Astrocyte (in vitro differentiated cells and primary cell): ENCODE measurements around the gene CDK7. TPM values are rescaled to one million over a fixed set of nuclear protein-coding genes. Genes with fewer than 3 reads are reported as not detected.

Experiments used
- DNase-seq: peaks from one replicate; pipeline ENCODE4 v3.0.0-alpha.2; 2010; ENCODE audit warnings: low read depth
- FAIRE-seq: peaks from 2 replicates; lab custom pipeline; 2011; peaks lifted over from hg19 to GRCh38; lab: Jason Lieb, UNC
- H2AFZ ChIP-seq: 2 replicates; pipeline ENCODE4 v1.6.0; 2012; ENCODE audit warnings: low read depth, low read length, inconsistent platforms
- H3K27ac ChIP-seq: 2 replicates; pipeline ENCODE4 v1.5.1; 2011; ENCODE audit warnings: low read depth, low read length, inconsistent platforms
- H3K27me3 ChIP-seq: 2 replicates; pipeline ENCODE4 v1.6.0; 2011; ENCODE audit warnings: low read length, inconsistent platforms; ENCODE audit not compliant: insufficient read depth
- H3K36me3 ChIP-seq: 2 replicates; pipeline ENCODE4 v1.5.1; 2011; ENCODE audit warnings: low read length, inconsistent platforms; ENCODE audit not compliant: insufficient read depth
- H3K4me1 ChIP-seq: 2 replicates; pipeline ENCODE4 v1.5.1; 2011; ENCODE audit warnings: low read length, inconsistent platforms; ENCODE audit not compliant: insufficient read depth
- H3K4me2 ChIP-seq: 2 replicates; pipeline ENCODE4 v1.6.0; 2012; ENCODE audit warnings: low read length, inconsistent platforms
- H3K4me3 ChIP-seq: 2 replicates; pipeline ENCODE4 v1.5.1; 2011; ENCODE audit warnings: low read depth, mild to moderate bottlenecking, low read length, inconsistent platforms; ENCODE audit not compliant: insufficient read depth
- H3K79me2 ChIP-seq: 2 replicates; pipeline ENCODE4 v1.6.0; 2012; ENCODE audit warnings: mild to moderate bottlenecking, low read length, inconsistent platforms; ENCODE audit not compliant: insufficient read depth
- H3K9ac ChIP-seq: 2 replicates; pipeline ENCODE4 v1.6.0; 2012; ENCODE audit warnings: mild to moderate bottlenecking, low read length, inconsistent platforms
- H3K9me3 ChIP-seq: 2 replicates; pipeline ENCODE4 v1.5.1; 2012; ENCODE audit warnings: low read depth, mild to moderate bottlenecking, low read length, inconsistent platforms; ENCODE audit not compliant: insufficient read depth
- H4K20me1 ChIP-seq: 2 replicates; pipeline ENCODE4 v1.6.0; 2012; ENCODE audit warnings: low read length, inconsistent platforms; ENCODE audit not compliant: insufficient read depth
- H3K27ac Mint-ChIP-seq: one replicate; pipeline ENCODE4 v1.8.0; 2021; ENCODE audit warnings: mild to moderate bottlenecking, mixed read lengths; ENCODE audit not compliant: unreplicated experiment
- H3K27me3 Mint-ChIP-seq: one replicate; pipeline ENCODE4 v1.8.0; 2021; ENCODE audit warnings: low read depth, mixed read lengths; ENCODE audit not compliant: unreplicated experiment
- H3K36me3 Mint-ChIP-seq: one replicate; pipeline ENCODE4 v1.8.0; 2021; ENCODE audit warnings: low read depth, mixed read lengths; ENCODE audit not compliant: unreplicated experiment
- H3K4me1 Mint-ChIP-seq: one replicate; pipeline ENCODE4 v1.8.0; 2021; ENCODE audit warnings: low read depth, mixed read lengths; ENCODE audit not compliant: unreplicated experiment
- H3K4me3 Mint-ChIP-seq: one replicate; pipeline ENCODE4 v1.8.0; 2021; ENCODE audit warnings: mild to moderate bottlenecking, moderate library complexity, mixed read lengths; ENCODE audit not compliant: unreplicated experiment
- H3K9me3 Mint-ChIP-seq: one replicate; pipeline ENCODE4 v1.8.0; 2021; ENCODE audit warnings: mild to moderate bottlenecking, mixed read lengths; ENCODE audit not compliant: unreplicated experiment
- EZH2 ChIP-seq: IDR thresholded peaks from 2 replicates; pipeline ENCODE4 v1.6.1; 2012; ENCODE audit warnings: mild to moderate bottlenecking, low read length, inconsistent platforms; ENCODE audit not compliant: insufficient read depth
- total RNA-seq: library from RNA; stranded (reverse); gene quantifications from 2 replicates; pipeline ENCODE4 v1.2.1, GENCODE V29; 2021
- TF ChIP-seq, protein P1 (sequence below): IDR thresholded peaks from 2 replicates; pipeline ENCODE4 v1.5.1; 2011; ENCODE audit warnings: low read depth, mild to moderate bottlenecking, inconsistent platforms, low read length, moderate library complexity; ENCODE audit not compliant: insufficient read depth

CDK7 gene
- total RNA-seq, 1 donor from 2014 or later: 58.3 TPM

DNA sequence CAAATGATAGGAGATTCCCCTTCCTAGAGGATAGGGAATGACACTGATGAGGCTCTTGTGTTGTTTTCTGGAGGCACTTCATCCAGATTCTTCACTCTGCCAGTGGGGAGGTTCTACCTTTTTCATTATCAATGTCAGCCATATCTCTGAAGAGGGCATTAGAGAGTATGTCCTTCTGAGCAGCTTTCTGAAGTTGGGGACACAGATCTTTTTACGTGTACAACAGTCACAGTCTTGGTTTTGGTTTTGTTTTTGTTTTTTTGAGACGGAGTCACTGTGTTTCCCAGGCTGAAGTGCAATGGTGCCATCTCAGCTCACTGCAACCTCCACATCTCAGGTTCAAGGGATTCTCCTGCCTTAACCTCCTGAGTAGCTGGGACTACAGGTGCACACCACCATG is 22.7 kb upstream of the CDK7 start:
- TF ChIP-seq EZH2: no peak
- TF ChIP-seq, protein P1, sequence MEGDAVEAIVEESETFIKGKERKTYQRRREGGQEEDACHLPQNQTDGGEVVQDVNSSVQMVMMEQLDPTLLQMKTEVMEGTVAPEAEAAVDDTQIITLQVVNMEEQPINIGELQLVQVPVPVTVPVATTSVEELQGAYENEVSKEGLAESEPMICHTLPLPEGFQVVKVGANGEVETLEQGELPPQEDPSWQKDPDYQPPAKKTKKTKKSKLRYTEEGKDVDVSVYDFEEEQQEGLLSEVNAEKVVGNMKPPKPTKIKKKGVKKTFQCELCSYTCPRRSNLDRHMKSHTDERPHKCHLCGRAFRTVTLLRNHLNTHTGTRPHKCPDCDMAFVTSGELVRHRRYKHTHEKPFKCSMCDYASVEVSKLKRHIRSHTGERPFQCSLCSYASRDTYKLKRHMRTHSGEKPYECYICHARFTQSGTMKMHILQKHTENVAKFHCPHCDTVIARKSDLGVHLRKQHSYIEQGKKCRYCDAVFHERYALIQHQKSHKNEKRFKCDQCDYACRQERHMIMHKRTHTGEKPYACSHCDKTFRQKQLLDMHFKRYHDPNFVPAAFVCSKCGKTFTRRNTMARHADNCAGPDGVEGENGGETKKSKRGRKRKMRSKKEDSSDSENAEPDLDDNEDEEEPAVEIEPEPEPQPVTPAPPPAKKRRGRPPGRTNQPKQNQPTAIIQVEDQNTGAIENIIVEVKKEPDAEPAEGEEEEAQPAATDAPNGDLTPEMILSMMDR: no peak
- no peaks in the 10 kb centered on the region for H4K20me1 ChIP-seq
- H3K9ac ChIP-seq: no peak overlapping the region
- H3K79me2 ChIP-seq: no peaks in the 10 kb centered on the region
- no peak overlapping the region for H2AFZ ChIP-seq
- peaks cover 6% of the 10 kb centered on the region for H3K4me1 ChIP-seq
- H3K9me3 Mint-ChIP-seq: no peaks in the 10 kb centered on the region
- H3K36me3 ChIP-seq: no peaks in the 10 kb centered on the region
- H3K4me3 Mint-ChIP-seq: no peak overlapping the region
- H3K27me3 ChIP-seq: no peaks in the 10 kb centered on the region
- no peaks in the 10 kb centered on the region for H3K36me3 Mint-ChIP-seq
- no peak overlapping the region for H3K4me3 ChIP-seq
- no peak overlapping the region for H3K4me2 ChIP-seq
- H3K27me3 Mint-ChIP-seq: no peaks in the 10 kb centered on the region
- no peak overlapping the region for H3K27ac ChIP-seq
- DNase-seq: no peak
- no peak for FAIRE-seq
- no peaks in the 10 kb centered on the region for H3K9me3 ChIP-seq
- peaks cover 4% of the 10 kb centered on the region for H3K4me1 Mint-ChIP-seq
- H3K27ac Mint-ChIP-seq: no peak overlapping the region

DNA sequence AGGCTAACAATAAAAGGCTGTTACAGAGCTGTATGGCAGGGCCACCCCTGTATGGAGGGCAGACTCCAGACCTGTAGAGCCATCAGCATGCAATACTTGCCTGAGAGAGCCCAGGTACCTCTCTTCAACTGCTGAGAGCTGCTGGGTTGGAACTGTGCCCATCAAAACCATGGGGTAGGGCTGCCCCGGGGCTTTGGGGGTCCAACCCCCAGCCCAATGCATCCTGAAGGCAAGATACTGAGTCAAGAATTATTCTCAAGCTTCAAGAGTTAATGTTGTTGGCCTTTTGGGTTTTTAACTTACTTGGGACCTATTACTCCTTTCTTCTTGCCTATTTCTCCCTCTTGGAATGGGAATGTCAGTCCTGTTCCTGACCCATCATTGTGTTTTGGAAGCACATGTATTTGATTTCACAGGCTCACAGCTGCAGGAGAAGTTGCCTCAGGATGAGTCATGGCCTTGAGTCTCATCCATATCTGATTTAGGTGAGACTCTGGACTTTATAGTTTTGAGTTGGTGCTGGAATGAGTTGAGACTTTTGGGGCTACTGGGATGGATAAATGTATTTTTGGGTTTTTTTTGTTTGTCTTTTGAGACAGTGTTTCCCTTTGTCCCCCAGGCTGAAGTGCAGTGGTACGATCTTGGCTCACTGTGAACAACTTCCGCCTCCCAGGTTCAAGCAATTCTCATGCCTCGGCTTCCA is 21.0 kb upstream of the CDK7 start:
- H2AFZ ChIP-seq: no peak overlapping the region

More for the DNA sequence above, 21.0 kb upstream of the CDK7 start:
- Histone ChIP-seq H3K9ac (no peak overlapping the region), H3K4me2 (no peak overlapping the region), H3K4me1 (peaks cover 6% of the 10 kb centered on the region), H3K4me3 (no peak overlapping the region), H4K20me1 (no peaks in the 10 kb centered on the region), H3K27me3 (no peaks in the 10 kb centered on the region), H3K9me3 (no peaks in the 10 kb centered on the region), H3K79me2 (peaks cover 10% of the 10 kb centered on the region), H3K27ac (no peak overlapping the region), H3K36me3 (no peaks in the 10 kb centered on the region)
- Mint-ChIP-seq H3K27me3 (no peaks in the 10 kb centered on the region), H3K36me3 (no peaks in the 10 kb centered on the region), H3K4me3 (no peak overlapping the region), H3K9me3 (no peaks in the 10 kb centered on the region), H3K4me1 (peaks cover 4% of the 10 kb centered on the region), H3K27ac (peak overlapping the region; percentile 58)
- FAIRE-seq (no peak), DNase-seq (peak; percentile 39)
- no peak for TF ChIP-seq EZH2
- TF ChIP-seq, protein P1: no peak
